HCT116 (cell line): ENCODE results near the gene H6PD. TPM values are rescaled to one million over a fixed set of nuclear protein-coding genes. Genes with fewer than 3 reads are reported as not detected.
A peak's percentile ranks its signal among the peaks of the same experiment; 100 is the strongest.

Experiments used
- ATAC-seq: fragments of 200-7000 bp; cut with Tn5 transposase; 2 replicates; pipeline ENCODE4 v1.9.1; 2020; ENCODE audit warnings: mild to moderate bottlenecking, moderate library complexity
- BruUV-seq: library from RNA; stranded (reverse); fragments of 400-500 nt; replicated peaks from 2 replicates; lab custom pipeline; 2021; lab: Mats Ljungman, UMichigan
- CTCF ChIA-PET: fragments of 300-600 bp; sonication (Branson Sonifier 250); formaldehyde crosslinking; loops from one replicate; lab custom pipeline; 2021; ENCODE audit warnings: antibody characterized with exemption; lab: Charles Lee
- POLR2A ChIA-PET: fragments of 300-600, 350-600 bp; sonication (Branson Sonifier 250); formaldehyde crosslinking; loops from one replicate; lab custom pipeline; 2021; ENCODE audit warnings: antibody characterized with exemption; lab: Charles Lee
- RAD21 ChIA-PET, 2 experiments: fragments of 300-600 bp; sonication (Branson Sonifier 250); formaldehyde crosslinking; loops; one replicate each; lab custom pipeline; 2023; ENCODE audit warnings: low total read pairs in 2 of 2; ENCODE audit not compliant: uncharacterized antibody in 2 of 2, unreplicated experiment in 2 of 2, low non-redundant PET in 1 of 2; lab: Charles Lee
- DNase-seq: peaks from one replicate; pipeline ENCODE4 v3.0.0-alpha.2; 2010; ENCODE audit warnings: low read depth, low spot score
- H2AFZ ChIP-seq: fragments of 200-600 bp; shearing (Covaris generic), sonication (generic); 2 replicates; pipeline ENCODE4 v1.6.1; 2017; ENCODE audit warnings: low read depth, mixed run types, mixed read lengths, antibody characterized with exemption, low read length; ENCODE audit not compliant: poor library complexity, severe bottlenecking
- H3K27ac ChIP-seq: 2 replicates; pipeline ENCODE4 v1.5.1; 2012; ENCODE audit warnings: low read depth, low read length
- H3K27me3 ChIP-seq: fragments of 200-600 bp; sonication (generic); 2 replicates; pipeline ENCODE4 v1.6.1; 2016; ENCODE audit warnings: mixed run types, low read length, mixed read lengths; ENCODE audit not compliant: insufficient read depth
- H3K36me3 ChIP-seq, 2 experiments: fragments of 200-500 bp in 1 of 2; fragments of 200-600 bp in 1 of 2; sonication (Bioruptor generic) in 1 of 2; sonication (generic) in 1 of 2; 2 replicates each; pipeline versions ENCODE4 v1.5.1 to v1.6.1; 2014 to 2016; ENCODE audit warnings: low read length in 2 of 2, inconsistent platforms in 1 of 2, mixed read lengths in 1 of 2, mixed run types in 1 of 2; ENCODE audit not compliant: insufficient read depth in 2 of 2, control insufficient read depth in 1 of 2
- H3K4me1 ChIP-seq, 2 experiments: fragments of 200-600 bp in 1 of 2; sonication (generic) in 1 of 2; 2 replicates each; pipeline versions ENCODE4 v1.5.1 to v1.6.1; 2012 to 2017; ENCODE audit warnings: low read length in 2 of 2, inconsistent platforms in 1 of 2, mild to moderate bottlenecking in 1 of 2, mixed read lengths in 1 of 2, mixed run types in 1 of 2, moderate library complexity in 1 of 2; ENCODE audit not compliant: insufficient read depth in 2 of 2, control insufficient read depth in 1 of 2
- H3K4me2 ChIP-seq: fragments of 200-600 bp; sonication (generic); 2 replicates; pipeline ENCODE4 v1.6.1; 2017; ENCODE audit warnings: mixed run types, low read length, mixed read lengths
- H3K4me3 ChIP-seq, 2 experiments: fragments of 200-600 bp in 1 of 2; sonication (generic) in 1 of 2; replicated peaks in 1 of 2; 2 replicates each; pipeline ENCODE4 v1.5.1; 2011 to 2016; ENCODE audit warnings: low read length in 2 of 2, control low read depth in 1 of 2, low read depth in 1 of 2, mild to moderate bottlenecking in 1 of 2, mixed read lengths in 1 of 2, mixed run types in 1 of 2
- H3K79me2 ChIP-seq: fragments of 200-600 bp; sonication (generic); 2 replicates; pipeline ENCODE4 v1.6.1; 2017; ENCODE audit warnings: mild to moderate bottlenecking, mixed run types, low read length, moderate library complexity, mixed read lengths; ENCODE audit not compliant: insufficient read depth
- H3K9ac ChIP-seq: fragments of 200-600 bp; sonication (generic); 2 replicates; pipeline ENCODE4 v1.6.1; 2016; ENCODE audit warnings: low read length, mixed read lengths
- H3K9me2 ChIP-seq: fragments of 200-600 bp; sonication (generic), shearing (Covaris generic); 2 replicates; pipeline ENCODE4 v1.6.1; 2017; ENCODE audit warnings: mixed run types, mild to moderate bottlenecking, moderate library complexity; ENCODE audit not compliant: insufficient read depth
- H3K9me3 ChIP-seq, 2 experiments: fragments of 200-500 bp in 1 of 2; fragments of 200-600 bp in 1 of 2; sonication (Bioruptor generic) in 1 of 2; sonication (generic) in 1 of 2; 2 replicates each; pipeline ENCODE4 v1.6.1; 2014 to 2017; ENCODE audit warnings: low read length in 2 of 2, mixed read lengths in 2 of 2, inconsistent platforms in 1 of 2, low read depth in 1 of 2, mild to moderate bottlenecking in 1 of 2, mixed run types in 1 of 2, moderate library complexity in 1 of 2; ENCODE audit not compliant: control insufficient read depth in 1 of 2, insufficient read depth in 1 of 2
- H4K20me1 ChIP-seq: fragments of 200-600 bp; sonication (generic), shearing (Covaris generic); 2 replicates; pipeline ENCODE4 v1.6.1; 2017; ENCODE audit warnings: mixed run types, mild to moderate bottlenecking, moderate library complexity; ENCODE audit not compliant: insufficient read depth
- ATF3 ChIP-seq: IDR thresholded peaks from 2 replicates; pipeline ENCODE4 v1.6.1; 2012
- CEBPB ChIP-seq: IDR thresholded peaks from 2 replicates; pipeline ENCODE4 v1.6.1; 2012; ENCODE audit warnings: low read depth
- EGR1 ChIP-seq: IDR thresholded peaks from 2 replicates; pipeline ENCODE4 v1.6.1; 2012; ENCODE audit warnings: low read depth
- ELF1 ChIP-seq: IDR thresholded peaks from 2 replicates; pipeline ENCODE4 v1.6.1; 2012; ENCODE audit warnings: low read depth, borderline replicate concordance
- EZH2phosphoT487 ChIP-seq: fragments of 200-600 bp; IDR thresholded peaks from 2 replicates; pipeline ENCODE4 v1.6.1; 2018; ENCODE audit warnings: antibody characterized with exemption, borderline replicate concordance
- FOSL1 ChIP-seq: IDR thresholded peaks from 2 replicates; pipeline ENCODE4 v1.6.1; 2012; ENCODE audit warnings: low read depth
- JUND ChIP-seq: IDR thresholded peaks from 2 replicates; pipeline ENCODE4 v1.6.1; 2012
- POLR2A ChIP-seq: IDR thresholded peaks from 2 replicates; pipeline ENCODE4 v1.7.0; 2011; ENCODE audit warnings: borderline replicate concordance; ENCODE audit not compliant: insufficient read depth, insufficient read length; ENCODE audit errors: extremely low read depth
- RAD21 ChIP-seq: IDR thresholded peaks from 2 replicates; pipeline ENCODE4 v1.6.1; 2012; ENCODE audit warnings: low read depth, mild to moderate bottlenecking
- SIN3A ChIP-seq: IDR thresholded peaks from 2 replicates; pipeline ENCODE4 v1.6.1; 2012; ENCODE audit warnings: low read depth
- ZFX ChIP-seq: fragments of 450-650 bp; IDR thresholded peaks from 2 replicates; pipeline ENCODE4 v1.6.1; 2017
- intact Hi-C: fragments of 100-400 bp; cut with micrococcal nuclease; formaldehyde crosslinking; loops from 2 replicates; pipeline ENCODE4 v1.10.0; 2022
- total RNA-seq: library from RNA; stranded (reverse); gene quantifications from one replicate; pipeline ENCODE4 v1.2.1, GENCODE V29; 2021; ENCODE audit not compliant: unreplicated experiment

Gene H6PD
- total RNA-seq, 1 experiment from 2014 or later = 16.2 TPM

- no peak for DNase-seq
- H3K9me2 ChIP-seq = no peaks in the 10 kb centered on the region
- CTCF ChIA-PET = interaction anchor here (0.9 to 1.9 kb wide), 12 partner anchors 10 to 1206 kb away, joined by 3 to 10 read pairs (median 3); partner anchors contain the start of gene SPSB1
- no peak for ATAC-seq
- H3K27me3 ChIP-seq = no peaks in the 10 kb centered on the region
- POLR2A ChIA-PET = interaction anchor here (0.7 to 1.6 kb wide), 3 partner anchors 21 to 225 kb away, joined by 3 to 4 read pairs (median 3); no protein-coding TSS in a partner anchor
- no peaks in the 10 kb centered on the region for H3K9me3 ChIP-seq
- peaks cover 5 to 31% of the 10 kb centered on the region in 2 experiments for H3K4me1 ChIP-seq
- peak overlapping the region; percentile 42 for H3K27ac ChIP-seq
- H3K9ac ChIP-seq = peak overlapping the region; percentile 52
- peak overlapping the region; percentile 91 for H3K4me2 ChIP-seq
- no peak for TF ChIP-seq SIN3A
- TF ChIP-seq ATF3 = no peak
- no peak for TF ChIP-seq CEBPB
- no peak for TF ChIP-seq JUND
- no peak for TF ChIP-seq EZH2phosphoT487
- no peak for TF ChIP-seq FOSL1
- no peak for TF ChIP-seq POLR2A
- TF ChIP-seq ZFX = no peak
- no peak for TF ChIP-seq ELF1
- TF ChIP-seq EGR1 = no peak
- no peak for TF ChIP-seq RAD21
- peak overlapping the region; percentile 92 for H2AFZ ChIP-seq
- no peaks in the 10 kb centered on the region for H3K36me3 ChIP-seq
- H3K4me3 ChIP-seq = peak overlapping the region; percentile 47 to 62
- TSS peak; percentile 69 for BruUV-seq
- H3K79me2 ChIP-seq = no peaks in the 10 kb centered on the region
- intact Hi-C loops = no loop called here
- RAD21 ChIA-PET = interaction anchor here in 1 of 2 experiments (1.0 kb wide), 1 partner anchor 123 kb away, joined by 4 read pairs; no protein-coding TSS in a partner anchor
- H4K20me1 ChIP-seq = no peaks in the 10 kb centered on the region
These were observed 692 bp upstream of the H6PD start for GRCh38 chr1:9233942-9234222.

- ChIA-PET POLR2A (no interaction called here), RAD21 (interaction anchor here in 1 of 2 experiments (1.0 kb wide), 1 partner anchor 124 kb away, joined by 4 read pairs; no protein-coding TSS in a partner anchor), CTCF (interaction anchor here (0.9 to 1.9 kb wide), 7 partner anchors 18 to 335 kb away, joined by 3 to 10 read pairs (median 3); no protein-coding TSS in a partner anchor)
- Histone ChIP-seq H3K36me3 (no peaks in the 10 kb centered on the region), H4K20me1 (no peaks in the 10 kb centered on the region), H3K4me3 (peak overlapping the region; percentile 67 to 88), H3K9ac (peak overlapping the region; percentile 89), H3K9me3 (no peaks in the 10 kb centered on the region), H3K27me3 (no peaks in the 10 kb centered on the region), H3K79me2 (no peaks in the 10 kb centered on the region), H3K9me2 (no peaks in the 10 kb centered on the region), H3K27ac (peak overlapping the region; percentile 89), H3K4me2 (peak overlapping the region; percentile 96), H2AFZ (no peak overlapping the region), H3K4me1 (peaks cover 5 to 34% of the 10 kb centered on the region in 2 experiments)
- peak; percentile 44; the same call in 1 of the 2 replicates for ATAC-seq
- peak; percentile 94 for TF ChIP-seq ZFX
- TF ChIP-seq POLR2A = no peak
- BruUV-seq = no TSS peak
- no peak for DNase-seq
- intact Hi-C loops = no loop called here
These were observed 504 bp downstream of the H6PD start for GRCh38 chr1:9235096-9235459.
